ENCODE measurements around the gene MTAP.

DNA sequence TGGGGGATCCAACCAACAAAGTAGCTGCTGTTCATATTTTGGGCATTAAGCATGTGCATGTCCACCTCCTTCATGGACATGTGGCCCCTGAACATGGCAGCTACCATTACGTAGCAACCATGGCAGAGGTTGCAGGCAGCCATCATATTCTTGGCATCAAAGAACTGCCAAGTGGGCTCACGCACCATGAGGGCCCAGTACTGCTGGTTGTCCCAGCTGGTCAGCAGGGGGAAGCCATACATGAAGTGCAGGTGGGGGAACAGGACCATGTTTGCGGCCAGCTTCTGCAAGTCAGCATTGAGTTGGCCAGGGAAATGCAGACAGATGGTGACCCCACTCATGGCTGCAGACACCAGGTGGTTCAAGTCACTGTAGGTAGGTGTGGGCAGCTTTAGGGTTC is 9.5 kb downstream of the MTAP start:
- TF ChIP-seq EZH2phosphoT487 (IDR thresholded peaks at IDR 0.05; ENCODE audit: borderline replicate concordance, low read length), result no peak
- TF ChIP-seq, protein P1, sequence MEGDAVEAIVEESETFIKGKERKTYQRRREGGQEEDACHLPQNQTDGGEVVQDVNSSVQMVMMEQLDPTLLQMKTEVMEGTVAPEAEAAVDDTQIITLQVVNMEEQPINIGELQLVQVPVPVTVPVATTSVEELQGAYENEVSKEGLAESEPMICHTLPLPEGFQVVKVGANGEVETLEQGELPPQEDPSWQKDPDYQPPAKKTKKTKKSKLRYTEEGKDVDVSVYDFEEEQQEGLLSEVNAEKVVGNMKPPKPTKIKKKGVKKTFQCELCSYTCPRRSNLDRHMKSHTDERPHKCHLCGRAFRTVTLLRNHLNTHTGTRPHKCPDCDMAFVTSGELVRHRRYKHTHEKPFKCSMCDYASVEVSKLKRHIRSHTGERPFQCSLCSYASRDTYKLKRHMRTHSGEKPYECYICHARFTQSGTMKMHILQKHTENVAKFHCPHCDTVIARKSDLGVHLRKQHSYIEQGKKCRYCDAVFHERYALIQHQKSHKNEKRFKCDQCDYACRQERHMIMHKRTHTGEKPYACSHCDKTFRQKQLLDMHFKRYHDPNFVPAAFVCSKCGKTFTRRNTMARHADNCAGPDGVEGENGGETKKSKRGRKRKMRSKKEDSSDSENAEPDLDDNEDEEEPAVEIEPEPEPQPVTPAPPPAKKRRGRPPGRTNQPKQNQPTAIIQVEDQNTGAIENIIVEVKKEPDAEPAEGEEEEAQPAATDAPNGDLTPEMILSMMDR (IDR thresholded peaks at IDR 0.05; ENCODE audit: low read depth, low read length, poor library complexity, severe bottlenecking), result no peak

Data from DOHH2 (cell line).